ENCODE data around the gene GAD2.

GRCh38 chr10:26169466-26169865, 47.1 kb upstream of the GAD2 start:
- TF ChIP-seq POLR2A (IDR thresholded peaks at IDR 0.05; ENCODE audit: low read length) (no peak), GATA1 (IDR thresholded peaks at IDR 0.05; ENCODE audit: low read depth, low read length) (no peak)

All from erythroblast (primary cell).